K562 (cell line): ENCODE data around the gene ACLY.

Experiments used
- CEBPG ChIP-seq, 3 experiments: fragments of 200-800 bp in 1 of 3; sonication (Bioruptor generic) in 1 of 3; sonication (generic) in 1 of 3; formaldehyde crosslinking in 1 of 3; IDR thresholded peaks in 2 of 3; conservative IDR thresholded peaks in 1 of 3; 2 replicates each; pipeline versions ENCODE4 v1.6.1 to v1.8.0; 2016 to 2022; ENCODE audit warnings: missing compliant biosample characterization in 2 of 3, missing genetic modification characterization in 2 of 3, mild to moderate bottlenecking in 1 of 3, missing genetic modification reagents in 1 of 3
- TBP ChIP-seq: optimal IDR thresholded peaks from 2 replicates; pipeline ENCODE3; 2011; ENCODE audit warnings: low read depth, low read length, improper control_type of control experiment
- TF ChIP-seq, protein P1 (sequence below): fragments of 250-450 bp; sonication (Bioruptor Pico); IDR thresholded peaks from 2 replicates; pipeline ENCODE4 v1.5.1; 2021; ENCODE audit warnings: mild to moderate bottlenecking

GRCh38 chr17:41966463-41967140, 47.9 kb upstream of the ACLY start, which contains the start of gene CNP:
- TF ChIP-seq TBP (peak; percentile 45), CEBPG (CRISPR knock-in tag; IDR thresholded peaks at IDR 0.05) (no peak), CEBPG (tag; conservative IDR thresholded peaks at IDR 0.05 in 1 of 2, IDR thresholded peaks at IDR 0.05 in 1 of 2) (no peak)
- TF ChIP-seq, protein P1, sequence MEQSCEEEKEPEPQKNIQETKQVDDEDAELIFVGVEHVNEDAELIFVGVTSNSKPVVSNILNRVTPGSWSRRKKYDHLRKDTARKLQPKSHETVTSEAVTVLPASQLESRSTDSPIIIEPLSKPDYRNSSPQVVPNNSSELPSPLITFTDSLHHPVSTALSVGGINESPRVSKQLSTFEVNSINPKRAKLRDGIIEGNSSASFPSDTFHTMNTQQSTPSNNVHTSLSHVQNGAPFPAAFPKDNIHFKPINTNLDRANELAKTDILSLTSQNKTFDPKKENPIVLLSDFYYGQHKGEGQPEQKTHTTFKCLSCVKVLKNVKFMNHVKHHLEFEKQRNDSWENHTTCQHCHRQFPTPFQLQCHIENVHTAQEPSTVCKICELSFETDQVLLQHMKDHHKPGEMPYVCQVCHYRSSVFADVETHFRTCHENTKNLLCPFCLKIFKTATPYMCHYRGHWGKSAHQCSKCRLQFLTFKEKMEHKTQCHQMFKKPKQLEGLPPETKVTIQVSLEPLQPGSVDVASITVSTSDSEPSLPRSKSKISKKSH, result no peak
